Endothelial cell of hepatic sinusoid (primary cell): Measurements from ENCODE around the gene RASSF4.

ENCODE experiments used
- in situ Hi-C: cut with HindIII; loops from 2 replicates; pipeline ENCODE4 v1.10.0; 2017; ENCODE audit warnings: low sequenced_read_pairs

Gene RASSF4

DNA sequence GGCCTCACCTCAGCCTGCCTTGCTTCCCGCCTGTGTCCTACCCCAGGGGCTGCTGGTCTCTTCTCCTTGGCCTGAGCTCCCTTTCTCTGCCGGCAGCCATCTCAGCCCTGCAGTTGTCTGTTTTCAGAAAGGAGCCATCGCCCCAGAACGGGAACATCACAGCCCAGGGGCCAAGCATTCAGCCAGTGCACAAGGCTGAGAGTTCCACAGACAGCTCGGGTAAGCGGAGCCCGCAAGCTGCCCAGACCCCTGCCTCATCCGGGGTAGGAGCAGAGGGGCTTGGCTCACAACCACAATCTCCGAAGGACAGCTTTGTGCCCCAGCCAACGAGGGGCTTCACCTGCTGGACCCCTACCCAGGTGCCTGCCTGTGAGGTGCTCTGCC, 24.3 kb downstream of the RASSF4 start:
- in situ Hi-C loops, result no loop called here

- in situ Hi-C loops, result no loop called here
These were observed 25.1 kb downstream of the RASSF4 start for GRCh38 chr10:44984671-44985101.

DNA sequence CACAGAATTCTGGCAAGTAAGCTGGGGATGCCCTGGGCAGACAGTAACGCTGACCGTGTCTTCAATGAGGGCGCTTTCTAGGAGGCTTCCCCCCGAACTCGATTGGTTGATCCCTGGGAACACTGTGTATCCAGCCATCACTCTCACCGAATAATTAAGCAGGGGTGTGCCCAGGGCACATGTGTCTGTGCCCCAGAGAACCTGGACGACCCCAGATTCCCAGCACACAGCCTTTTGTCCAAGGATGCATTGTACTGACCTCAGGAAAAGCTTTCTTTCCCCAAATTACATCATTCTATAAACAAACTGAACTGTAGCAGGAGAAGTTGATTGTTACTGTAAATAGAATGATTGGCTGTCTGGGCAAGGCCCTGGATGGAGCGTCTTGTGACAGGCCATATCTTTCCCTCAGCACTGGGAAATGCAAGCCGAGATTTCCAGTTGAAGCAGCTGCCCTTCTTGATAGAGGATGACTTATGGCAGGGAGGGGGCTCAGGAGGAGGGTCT, 25.6 kb downstream of the RASSF4 start:
- in situ Hi-C loops, result no loop called here

GRCh38 chr10:44986179-44986578, 26.6 kb downstream of the RASSF4 start:
- in situ Hi-C loops, result no loop called here

DNA sequence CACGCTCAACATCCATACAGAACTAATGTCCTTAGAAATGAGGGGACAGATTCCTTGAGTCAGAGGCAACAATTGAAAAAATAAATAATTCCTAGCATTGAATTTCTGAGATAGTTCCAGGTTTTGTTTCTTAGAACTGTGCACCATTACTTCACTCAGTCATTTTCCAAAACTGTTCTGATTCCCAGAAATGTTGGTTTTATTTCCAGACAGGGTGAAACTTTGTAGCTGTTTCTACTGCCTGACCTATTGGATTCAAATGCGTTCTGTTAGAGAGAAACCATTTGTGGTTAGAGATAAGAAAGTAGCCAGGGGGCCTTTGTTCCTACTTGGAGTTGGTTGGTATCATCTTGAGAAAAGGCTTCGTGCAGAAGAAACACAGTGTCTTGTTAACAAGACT, 27.1 kb downstream of the RASSF4 start:
- in situ Hi-C loops, result no loop called here

DNA sequence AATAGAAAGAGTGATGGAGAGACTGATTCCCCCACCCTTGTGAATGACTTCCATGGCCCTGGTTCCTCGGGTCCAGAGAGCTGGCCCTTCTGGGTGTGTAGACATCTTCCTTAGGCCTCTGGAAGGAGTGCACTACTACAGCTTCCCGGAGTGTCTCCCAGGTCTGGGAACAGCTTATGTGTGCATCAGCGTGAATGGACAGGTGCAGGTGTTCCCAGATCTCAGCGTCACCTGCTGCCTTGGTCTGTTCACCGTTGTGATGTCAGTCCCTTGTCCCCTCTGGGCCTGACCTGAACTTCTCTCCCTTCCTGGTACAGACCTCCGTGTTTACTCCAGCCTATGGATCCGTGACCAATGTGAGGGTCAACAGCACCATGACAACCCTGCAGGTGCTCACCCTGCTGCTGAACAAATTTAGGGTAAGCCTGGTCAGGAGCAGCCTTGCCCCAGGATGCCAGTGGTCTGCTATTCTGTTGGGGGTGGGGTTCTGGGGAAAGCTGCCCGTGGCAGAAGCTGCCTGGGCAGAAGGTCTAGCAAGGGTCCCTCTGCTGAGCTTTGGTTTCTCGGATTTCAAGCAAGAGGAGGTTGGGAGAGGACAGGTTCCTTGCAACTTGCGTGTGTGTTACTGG, 29.5 kb downstream of the RASSF4 start:
- in situ Hi-C loops, result no loop called here

DNA sequence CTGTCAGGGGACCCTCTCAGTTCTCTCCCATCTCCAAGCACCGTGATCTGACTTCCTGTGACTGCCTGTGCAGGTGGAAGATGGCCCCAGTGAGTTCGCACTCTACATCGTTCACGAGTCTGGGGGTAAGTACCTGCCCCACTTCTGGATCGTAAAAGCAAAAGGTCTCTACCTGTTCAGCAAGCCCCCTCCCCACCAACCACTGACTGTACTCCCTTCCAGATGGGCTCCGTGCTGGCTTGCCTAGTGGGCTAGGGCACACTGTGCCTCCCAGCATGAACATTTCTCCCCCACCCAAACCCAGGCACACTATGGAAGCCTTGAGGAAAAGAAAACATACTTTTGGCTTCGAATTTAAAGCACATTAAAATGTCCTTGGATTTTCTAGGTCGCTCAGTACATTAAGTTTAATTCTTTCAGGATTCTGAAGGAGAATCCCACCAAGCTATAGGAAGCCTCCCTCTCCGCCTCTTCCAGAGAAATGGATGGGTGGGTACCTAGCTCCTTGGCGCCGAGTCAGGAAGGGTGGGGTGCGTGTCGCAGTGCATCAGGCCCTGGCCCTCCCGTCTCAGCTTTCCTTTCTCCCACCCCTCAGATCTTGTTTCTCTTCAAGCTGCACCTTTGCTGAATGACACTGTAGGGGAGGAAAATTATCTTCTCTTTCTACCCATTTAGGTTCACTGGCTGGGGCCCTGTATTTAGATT, 30.1 kb downstream of the RASSF4 start:
- in situ Hi-C loops, result no loop called here

DNA sequence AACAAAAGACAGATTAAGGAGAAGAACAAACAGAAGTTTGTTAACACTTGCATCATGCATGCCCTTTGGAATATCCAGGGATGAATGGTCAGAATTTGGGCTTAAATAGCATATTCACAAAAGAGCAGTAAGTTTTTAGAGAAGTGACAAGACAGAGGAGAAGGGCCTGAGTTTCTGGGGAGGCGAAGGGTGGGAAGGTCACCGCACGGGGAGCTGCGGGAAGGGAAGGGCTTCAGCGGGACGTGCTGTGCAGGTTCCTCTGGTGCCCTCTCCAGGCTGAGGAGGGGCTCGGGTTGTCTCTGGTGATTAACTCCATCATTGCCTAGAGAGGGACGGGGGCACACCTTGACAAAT, 30.7 kb downstream of the RASSF4 start:
- in situ Hi-C loops, result no loop called here

GRCh38 chr10:44990965-44991364, 31.4 kb downstream of the RASSF4 start:
- in situ Hi-C loops, result no loop called here

DNA sequence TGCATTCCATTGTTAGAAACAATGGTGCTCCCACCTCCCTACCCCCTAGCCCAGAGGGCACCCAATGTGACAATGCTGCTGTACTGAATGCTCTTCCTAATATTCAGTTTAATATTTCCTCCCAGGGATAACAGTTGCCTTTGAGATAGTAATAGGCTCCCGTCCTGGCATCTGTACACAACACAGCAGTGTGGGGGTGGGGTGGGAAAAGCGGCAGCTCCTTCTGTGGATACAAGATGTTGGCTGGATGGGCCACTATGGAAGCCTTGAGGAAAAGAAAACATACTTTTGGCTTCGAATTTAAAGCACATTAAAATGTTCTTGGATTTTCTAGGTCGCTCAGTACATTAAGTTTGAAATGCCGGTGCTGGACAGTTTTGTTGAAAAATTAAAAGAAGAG, 32.0 kb downstream of the RASSF4 start:
- in situ Hi-C loops, result no loop called here

- in situ Hi-C loops, result no loop called here
These were observed 32.6 kb downstream of the RASSF4 start for GRCh38 chr10:44992070-44992731.

DNA sequence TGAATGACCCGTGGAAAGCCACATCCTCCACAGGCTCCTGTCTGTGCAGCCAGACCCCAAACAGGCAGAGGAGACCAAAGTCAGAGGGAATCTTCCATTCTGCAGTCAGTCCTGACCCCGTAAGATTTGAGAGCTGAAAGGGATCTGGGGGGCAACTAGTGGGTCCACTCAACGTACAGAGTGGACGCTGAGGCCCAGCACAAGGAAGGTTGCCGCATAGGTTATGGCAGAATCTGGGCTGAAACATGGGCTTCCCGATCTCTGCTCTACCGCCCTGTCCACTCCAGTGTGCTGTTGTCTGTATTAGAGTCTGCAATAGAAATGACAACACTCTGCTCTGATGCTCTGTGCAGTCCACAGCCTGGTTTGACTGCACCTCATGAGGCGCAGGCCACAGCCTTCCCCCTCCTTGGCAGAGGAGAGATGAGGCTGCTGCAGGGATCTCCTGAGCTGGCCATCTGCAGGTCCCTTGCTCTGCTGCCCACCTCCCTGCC, 33.2 kb downstream of the RASSF4 start:
- in situ Hi-C loops, result no loop called here

GRCh38 chr10:44993226-44993921, 33.8 kb downstream of the RASSF4 start:
- in situ Hi-C loops, result no loop called here

GRCh38 chr10:44993922-44994751, 34.5 kb downstream of the RASSF4 start:
- in situ Hi-C loops, result no loop called here

- in situ Hi-C loops, result loop anchor here (5.0 kb wide), 1 partner anchor 33 kb away; no protein-coding TSS in a partner anchor
These were observed 35.3 kb downstream of the RASSF4 start for GRCh38 chr10:44994752-44995530.

- in situ Hi-C loops, result loop anchor here (5.0 kb wide), 1 partner anchor 33 kb away; no protein-coding TSS in a partner anchor
These were observed 35.9 kb downstream of the RASSF4 start for GRCh38 chr10:44995581-44995913.

DNA sequence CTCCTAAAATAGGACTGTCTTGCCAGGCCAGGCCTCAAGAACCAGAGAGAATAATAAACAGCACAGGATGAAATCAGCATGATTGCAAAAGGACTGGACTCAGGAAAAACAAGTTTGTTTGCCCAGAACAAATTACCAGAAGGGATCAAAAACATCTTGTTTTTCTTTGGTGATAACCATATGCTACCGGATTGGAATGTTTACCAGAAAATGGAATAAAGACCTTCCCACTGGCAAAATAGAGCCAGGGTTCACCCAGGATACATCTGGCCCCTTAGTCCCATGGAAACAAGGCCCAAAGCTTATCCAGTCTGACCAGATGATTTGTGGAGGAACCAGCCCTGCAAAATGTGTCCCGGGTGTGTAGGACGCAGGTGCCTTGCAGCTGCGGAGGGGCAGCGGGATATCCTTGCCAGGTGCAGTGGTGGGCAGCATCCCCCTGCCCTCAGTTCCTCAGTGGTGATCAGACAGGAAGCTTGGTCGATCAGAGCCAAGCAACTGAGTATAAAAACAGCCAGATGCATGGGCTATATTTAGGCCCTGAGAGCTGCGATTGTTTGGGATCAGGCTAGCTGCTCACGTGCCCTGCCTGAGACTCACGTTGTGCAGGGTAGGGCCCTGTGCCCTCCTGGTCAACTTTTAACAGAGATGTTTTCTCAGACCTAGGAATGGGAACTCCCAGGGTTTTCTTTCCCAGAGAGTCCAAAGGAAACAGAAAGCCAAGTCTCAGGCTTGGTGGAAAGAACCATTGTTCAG, 36.5 kb downstream of the RASSF4 start:
- in situ Hi-C loops, result loop anchor here (5.0 kb wide), 1 partner anchor 34 kb away; no protein-coding TSS in a partner anchor

DNA sequence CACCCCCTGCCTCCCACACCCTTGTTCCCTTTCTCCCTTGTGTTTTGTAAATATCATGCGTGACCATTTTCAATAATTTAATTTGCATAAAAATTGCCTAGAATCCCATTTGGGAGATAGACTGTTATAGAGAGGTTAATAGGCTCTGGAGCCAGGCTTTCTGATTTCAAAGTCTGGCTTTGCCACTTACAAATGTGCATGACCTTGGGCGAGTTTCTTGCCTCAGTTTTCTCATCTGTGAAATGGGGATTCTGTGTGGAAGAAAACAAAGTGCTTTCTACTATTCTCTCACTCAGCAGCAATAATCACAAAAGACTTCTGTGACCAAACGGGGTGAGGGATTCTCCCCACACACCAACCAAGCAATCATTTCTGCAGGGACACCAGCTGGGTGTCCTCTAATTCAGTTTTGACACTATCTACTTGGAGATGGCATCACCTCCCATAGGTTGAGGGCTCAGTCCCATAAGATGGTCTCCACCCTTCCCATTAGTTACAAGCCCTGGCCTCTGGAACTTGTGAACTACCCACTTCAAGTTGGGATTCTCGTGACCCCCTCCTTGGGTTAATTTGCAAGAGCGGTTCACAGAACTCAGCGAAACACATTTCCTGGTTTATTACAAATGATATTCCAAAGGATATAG, 37.6 kb downstream of the RASSF4 start:
- in situ Hi-C loops, result loop anchor here (5.0 kb wide), 1 partner anchor 35 kb away; no protein-coding TSS in a partner anchor
